ENCODE data around the gene KIF20B. TPM values are rescaled to one million over a fixed set of nuclear protein-coding genes. Genes with fewer than 3 reads are reported as not detected.

Gene KIF20B
- total RNA-seq, 1 donor from 2014 or later: 71.5 TPM

DNA sequence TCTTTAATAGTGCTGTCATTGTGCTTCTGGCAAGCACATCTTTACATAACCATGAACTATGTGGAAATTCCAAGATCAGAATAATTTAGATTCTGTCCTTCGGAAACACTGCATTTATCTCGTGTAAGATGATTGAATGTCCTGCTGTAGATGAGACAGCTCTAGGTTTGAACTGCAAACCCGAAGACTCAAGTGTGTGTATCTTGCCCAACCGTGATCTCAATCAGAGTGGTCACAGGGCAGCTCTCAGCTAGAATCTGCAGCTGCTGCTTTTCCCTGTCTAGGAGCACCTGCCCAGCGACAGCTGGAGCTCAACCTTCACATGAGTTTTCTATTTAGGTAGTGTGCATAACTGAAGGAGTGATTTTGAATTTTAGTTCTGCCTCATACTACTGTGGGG lies 17.5 kb upstream of the KIF20B start:
- no peaks in the 10 kb centered on the region for H4K20me1 ChIP-seq (ENCODE audit: low read depth)
- H3K9ac ChIP-seq: no peak overlapping the region
- Mint-ChIP-seq H3K4me3 (no peak overlapping the region), H3K27me3 (ENCODE audit: insufficient read depth, low read depth) (no peaks in the 10 kb centered on the region), H3K4me1 (no peaks in the 10 kb centered on the region), H3K9me3 (no peaks in the 10 kb centered on the region), H3K36me3 (no peaks in the 10 kb centered on the region), H3K27ac (no peak overlapping the region)
- DNase-seq (ENCODE audit: low spot score): no peak
- no peaks in the 10 kb centered on the region for H3K4me1 ChIP-seq
- TF ChIP-seq EZH2 (IDR thresholded peaks at IDR 0.05) (no peak), EZH2phosphoT487 (IDR thresholded peaks at IDR 0.05) (no peak)
- TF ChIP-seq, protein P1, sequence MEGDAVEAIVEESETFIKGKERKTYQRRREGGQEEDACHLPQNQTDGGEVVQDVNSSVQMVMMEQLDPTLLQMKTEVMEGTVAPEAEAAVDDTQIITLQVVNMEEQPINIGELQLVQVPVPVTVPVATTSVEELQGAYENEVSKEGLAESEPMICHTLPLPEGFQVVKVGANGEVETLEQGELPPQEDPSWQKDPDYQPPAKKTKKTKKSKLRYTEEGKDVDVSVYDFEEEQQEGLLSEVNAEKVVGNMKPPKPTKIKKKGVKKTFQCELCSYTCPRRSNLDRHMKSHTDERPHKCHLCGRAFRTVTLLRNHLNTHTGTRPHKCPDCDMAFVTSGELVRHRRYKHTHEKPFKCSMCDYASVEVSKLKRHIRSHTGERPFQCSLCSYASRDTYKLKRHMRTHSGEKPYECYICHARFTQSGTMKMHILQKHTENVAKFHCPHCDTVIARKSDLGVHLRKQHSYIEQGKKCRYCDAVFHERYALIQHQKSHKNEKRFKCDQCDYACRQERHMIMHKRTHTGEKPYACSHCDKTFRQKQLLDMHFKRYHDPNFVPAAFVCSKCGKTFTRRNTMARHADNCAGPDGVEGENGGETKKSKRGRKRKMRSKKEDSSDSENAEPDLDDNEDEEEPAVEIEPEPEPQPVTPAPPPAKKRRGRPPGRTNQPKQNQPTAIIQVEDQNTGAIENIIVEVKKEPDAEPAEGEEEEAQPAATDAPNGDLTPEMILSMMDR (IDR thresholded peaks at IDR 0.05): no peak
- no peak overlapping the region for H3K4me2 ChIP-seq
- H3F3A ChIP-seq (ENCODE audit: low read depth): no peaks in the 10 kb centered on the region
- no peaks in the 10 kb centered on the region for H3K79me2 ChIP-seq (ENCODE audit: low read depth)
- H3K4me3 ChIP-seq: no peak overlapping the region
- no peak overlapping the region for H3K27ac ChIP-seq
- no peak overlapping the region for H2AFZ ChIP-seq (replicated peaks)
- no peaks in the 10 kb centered on the region for H3K9me3 ChIP-seq (ENCODE audit: low read depth)
- no peaks in the 10 kb centered on the region for H3K36me3 ChIP-seq
- no peaks in the 10 kb centered on the region for H3K27me3 ChIP-seq

DNA sequence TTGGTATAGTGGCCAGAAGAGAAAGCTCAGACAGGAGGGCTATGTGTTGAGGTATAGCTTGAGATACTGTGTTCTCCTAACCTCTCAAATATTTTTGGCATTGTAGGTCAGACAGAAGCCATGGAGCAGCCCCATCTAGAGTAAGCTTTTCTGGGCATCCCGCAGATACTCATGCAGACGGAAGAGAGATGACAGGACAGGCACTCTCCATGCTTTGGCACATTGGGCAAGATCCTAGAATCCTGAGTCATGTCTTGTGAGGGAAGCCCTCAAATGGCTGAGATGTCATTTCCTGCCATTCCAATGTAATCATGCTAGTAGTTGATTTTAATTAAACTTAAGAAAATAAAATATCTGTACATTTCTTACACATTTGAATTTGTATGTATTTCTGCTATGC lies 16.8 kb upstream of the KIF20B start:
- H3K27ac Mint-ChIP-seq: no peak overlapping the region

DNA sequence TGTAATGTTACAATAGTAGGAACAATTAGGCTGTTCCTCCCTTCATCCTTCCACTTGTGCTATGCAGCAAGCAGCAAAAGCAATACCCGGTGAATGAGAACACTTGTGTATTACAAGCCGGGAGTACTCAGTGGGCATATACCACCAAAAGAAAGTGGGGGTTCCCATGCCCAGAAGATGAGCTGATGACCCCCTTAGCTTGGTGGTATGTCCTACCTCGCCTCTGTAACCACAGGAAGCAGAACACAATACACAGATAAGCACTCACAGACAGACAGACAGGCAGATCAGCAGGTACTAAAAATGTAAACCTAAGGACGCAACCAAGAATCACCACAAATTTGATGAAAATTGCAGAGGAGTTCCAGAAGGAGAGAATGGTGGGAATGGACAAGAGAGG lies 15.5 kb upstream of the KIF20B start:
- H3K36me3 Mint-ChIP-seq: no peaks in the 10 kb centered on the region
- Histone ChIP-seq H3K4me2 (no peak overlapping the region), H3K79me2 (ENCODE audit: low read depth) (no peaks in the 10 kb centered on the region), H3K9ac (no peak overlapping the region), H3K4me1 (no peaks in the 10 kb centered on the region), H3K36me3 (no peaks in the 10 kb centered on the region), H3K4me3 (no peak overlapping the region), H3K9me3 (ENCODE audit: low read depth) (no peaks in the 10 kb centered on the region), H3K27ac (no peak overlapping the region), H2AFZ (replicated peaks) (no peak overlapping the region), H3F3A (ENCODE audit: low read depth) (no peaks in the 10 kb centered on the region), H4K20me1 (ENCODE audit: low read depth) (no peaks in the 10 kb centered on the region), H3K27me3 (no peaks in the 10 kb centered on the region)
- no peaks in the 10 kb centered on the region for H3K4me1 Mint-ChIP-seq
- no peaks in the 10 kb centered on the region for H3K27me3 Mint-ChIP-seq (ENCODE audit: insufficient read depth, low read depth)
- DNase-seq (ENCODE audit: low spot score): no peak
- no peaks in the 10 kb centered on the region for H3K9me3 Mint-ChIP-seq
- H3K27ac Mint-ChIP-seq: no peak overlapping the region
- TF ChIP-seq EZH2phosphoT487 (IDR thresholded peaks at IDR 0.05) (no peak), EZH2 (IDR thresholded peaks at IDR 0.05) (no peak)
- TF ChIP-seq, protein P1 (IDR thresholded peaks at IDR 0.05): no peak
- H3K4me3 Mint-ChIP-seq: no peak overlapping the region

More for the DNA sequence above, 16.8 kb upstream of the KIF20B start:
- Mint-ChIP-seq H3K27me3 (ENCODE audit: insufficient read depth, low read depth) (no peaks in the 10 kb centered on the region), H3K36me3 (no peaks in the 10 kb centered on the region), H3K9me3 (no peaks in the 10 kb centered on the region), H3K4me3 (no peak overlapping the region), H3K4me1 (no peaks in the 10 kb centered on the region)
- Histone ChIP-seq H3K27me3 (no peaks in the 10 kb centered on the region), H2AFZ (replicated peaks) (no peak overlapping the region), H3F3A (ENCODE audit: low read depth) (no peaks in the 10 kb centered on the region), H3K4me3 (no peak overlapping the region), H3K79me2 (ENCODE audit: low read depth) (no peaks in the 10 kb centered on the region), H3K4me1 (no peaks in the 10 kb centered on the region), H3K9ac (no peak overlapping the region), H3K27ac (no peak overlapping the region), H3K4me2 (no peak overlapping the region), H3K9me3 (ENCODE audit: low read depth) (no peaks in the 10 kb centered on the region), H4K20me1 (ENCODE audit: low read depth) (no peaks in the 10 kb centered on the region), H3K36me3 (no peaks in the 10 kb centered on the region)
- DNase-seq (ENCODE audit: low spot score): no peak
- TF ChIP-seq EZH2phosphoT487 (IDR thresholded peaks at IDR 0.05): no peak
- TF ChIP-seq, protein P1 (IDR thresholded peaks at IDR 0.05): no peak

Measured in neural progenitor cell (in vitro differentiated cells).